Endothelial cell of umbilical vein (primary cell): Measurements from ENCODE around the gene ZNF709.

Experiments
- EZH2 ChIP-seq: IDR thresholded peaks from 2 replicates; pipeline ENCODE4 v1.6.1; 2012; ENCODE audit warnings: borderline replicate concordance, low read depth, mild to moderate bottlenecking, moderate library complexity, low read length, inconsistent platforms; ENCODE audit not compliant: severe bottlenecking
- FOS ChIP-seq: IDR thresholded peaks from 2 replicates; pipeline ENCODE4 v1.6.1; 2011; ENCODE audit warnings: mild to moderate bottlenecking, low read length, moderate library complexity, borderline replicate concordance; ENCODE audit not compliant: insufficient read depth
- POLR2A ChIP-seq: IDR thresholded peaks from 2 replicates; pipeline ENCODE4 v1.6.1; 2012; ENCODE audit warnings: low read depth, mild to moderate bottlenecking, control low read depth, low read length
- POLR2AphosphoS5 ChIP-seq: IDR thresholded peaks from 2 replicates; pipeline ENCODE4 v1.6.1; 2012; ENCODE audit warnings: low read depth, mild to moderate bottlenecking, control low read depth, low read length, moderate library complexity; ENCODE audit not compliant: insufficient read depth
- TF ChIP-seq, protein P1 (sequence below), 2 donors: IDR thresholded peaks; 1 replicate in 1 of 2; 2 replicates in 1 of 2; pipeline ENCODE4 v1.5.1; 2011; ENCODE audit warnings: low read length in 2 of 2, mild to moderate bottlenecking in 2 of 2, moderate library complexity in 2 of 2, control low read depth in 1 of 2, inconsistent platforms in 1 of 2, low read depth in 1 of 2; ENCODE audit not compliant: insufficient read depth in 1 of 2; ENCODE audit errors: extremely low read depth in 1 of 2

DNA sequence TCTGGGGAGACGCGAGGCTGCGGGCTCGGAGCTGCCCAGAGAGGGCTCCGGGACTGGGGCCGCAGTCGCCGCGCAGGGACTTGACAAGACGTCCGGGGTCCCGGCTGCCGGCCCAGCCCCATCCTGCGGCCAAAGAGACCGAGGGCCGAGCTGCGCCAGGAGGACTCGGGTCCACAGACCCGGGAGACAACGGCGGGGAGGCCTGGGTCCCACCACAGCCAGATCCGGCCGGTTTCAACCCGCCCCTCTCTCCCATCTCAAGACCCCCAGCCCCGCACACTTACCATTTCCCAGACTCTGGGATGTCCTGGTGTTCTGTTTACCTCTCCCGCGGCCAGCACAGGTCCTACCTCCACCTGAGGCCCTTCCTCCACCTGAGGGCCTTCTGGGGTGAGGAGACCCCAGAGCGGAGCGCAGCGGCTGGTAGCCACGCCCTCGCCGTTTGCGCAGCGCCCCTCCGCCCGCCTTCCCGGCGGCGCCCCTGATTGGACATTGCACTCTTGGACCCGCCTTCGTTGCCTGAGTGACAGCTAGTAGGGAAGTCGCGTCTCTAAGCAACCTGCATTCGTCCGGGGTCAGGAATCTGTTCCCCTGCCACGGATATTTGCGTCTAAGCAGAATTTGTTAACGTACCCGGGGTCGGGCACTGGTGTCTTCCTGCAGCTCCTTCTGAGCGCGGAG, at the start of gene ZNF709:
- TF ChIP-seq, protein P1, sequence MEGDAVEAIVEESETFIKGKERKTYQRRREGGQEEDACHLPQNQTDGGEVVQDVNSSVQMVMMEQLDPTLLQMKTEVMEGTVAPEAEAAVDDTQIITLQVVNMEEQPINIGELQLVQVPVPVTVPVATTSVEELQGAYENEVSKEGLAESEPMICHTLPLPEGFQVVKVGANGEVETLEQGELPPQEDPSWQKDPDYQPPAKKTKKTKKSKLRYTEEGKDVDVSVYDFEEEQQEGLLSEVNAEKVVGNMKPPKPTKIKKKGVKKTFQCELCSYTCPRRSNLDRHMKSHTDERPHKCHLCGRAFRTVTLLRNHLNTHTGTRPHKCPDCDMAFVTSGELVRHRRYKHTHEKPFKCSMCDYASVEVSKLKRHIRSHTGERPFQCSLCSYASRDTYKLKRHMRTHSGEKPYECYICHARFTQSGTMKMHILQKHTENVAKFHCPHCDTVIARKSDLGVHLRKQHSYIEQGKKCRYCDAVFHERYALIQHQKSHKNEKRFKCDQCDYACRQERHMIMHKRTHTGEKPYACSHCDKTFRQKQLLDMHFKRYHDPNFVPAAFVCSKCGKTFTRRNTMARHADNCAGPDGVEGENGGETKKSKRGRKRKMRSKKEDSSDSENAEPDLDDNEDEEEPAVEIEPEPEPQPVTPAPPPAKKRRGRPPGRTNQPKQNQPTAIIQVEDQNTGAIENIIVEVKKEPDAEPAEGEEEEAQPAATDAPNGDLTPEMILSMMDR (IDR thresholded peaks at IDR 0.05; ENCODE audit: extremely low read depth in 1 of 2, insufficient read depth in 1 of 2, low read depth in 1 of 2, low read length in 2 of 2): no peak
- TF ChIP-seq POLR2AphosphoS5: no peak
- no peak for TF ChIP-seq FOS
- no peak for TF ChIP-seq EZH2
- peak; percentile 42 for TF ChIP-seq POLR2A
